ENCODE data around the gene EMX1.

The EMX1 gene

DNA sequence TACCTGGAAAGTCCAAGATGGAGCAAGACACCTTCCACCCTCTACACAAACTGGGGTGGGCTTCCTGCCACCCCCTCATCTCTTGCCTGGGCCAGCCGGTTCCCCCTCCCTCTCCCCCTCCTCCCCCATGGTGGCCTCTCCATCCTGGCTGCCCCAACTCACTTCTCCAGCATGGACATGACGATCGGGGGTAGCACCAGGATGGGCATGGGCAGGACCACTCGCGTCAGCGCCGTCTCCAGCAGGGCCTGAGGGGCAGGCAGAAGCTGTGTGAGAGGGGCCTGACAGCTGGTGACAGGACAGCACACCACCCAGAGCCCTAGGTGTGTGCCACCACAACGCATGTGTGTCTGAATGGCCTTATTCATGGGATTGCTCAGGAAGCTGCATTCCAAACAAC, 51.0 kb downstream of the EMX1 start:
- Histone ChIP-seq H4K20me1 (ENCODE audit: insufficient read depth, low read length, poor library complexity, severe bottlenecking) (no peaks in the 10 kb centered on the region), H3K27me3 (ENCODE audit: insufficient read depth, low read length, poor library complexity, severe bottlenecking) (no peaks in the 10 kb centered on the region), H3K9me3 (ENCODE audit: insufficient read depth, low read depth, low read length) (no peaks in the 10 kb centered on the region), H3K36me3 (ENCODE audit: insufficient read depth, low read length) (no peaks in the 10 kb centered on the region), H3K9me2 (replicated peaks; ENCODE audit: low read depth, low read length) (no peaks in the 10 kb centered on the region), H3K79me2 (ENCODE audit: insufficient read depth, low read length) (no peaks in the 10 kb centered on the region), H3K4me3 (ENCODE audit: low read length, poor library complexity, severe bottlenecking) (no peak overlapping the region), H3K9ac (ENCODE audit: low read depth, low read length, poor library complexity, severe bottlenecking) (no peak overlapping the region), H3K4me1 (ENCODE audit: insufficient read depth, low read length, poor library complexity, severe bottlenecking) (no peaks in the 10 kb centered on the region), H3F3A (ENCODE audit: low read depth) (no peaks in the 10 kb centered on the region), H2AFZ (ENCODE audit: low read length) (no peak overlapping the region), H3K4me2 (ENCODE audit: low read depth, low read length, poor library complexity, severe bottlenecking) (no peak overlapping the region)
- TF ChIP-seq, protein P1, sequence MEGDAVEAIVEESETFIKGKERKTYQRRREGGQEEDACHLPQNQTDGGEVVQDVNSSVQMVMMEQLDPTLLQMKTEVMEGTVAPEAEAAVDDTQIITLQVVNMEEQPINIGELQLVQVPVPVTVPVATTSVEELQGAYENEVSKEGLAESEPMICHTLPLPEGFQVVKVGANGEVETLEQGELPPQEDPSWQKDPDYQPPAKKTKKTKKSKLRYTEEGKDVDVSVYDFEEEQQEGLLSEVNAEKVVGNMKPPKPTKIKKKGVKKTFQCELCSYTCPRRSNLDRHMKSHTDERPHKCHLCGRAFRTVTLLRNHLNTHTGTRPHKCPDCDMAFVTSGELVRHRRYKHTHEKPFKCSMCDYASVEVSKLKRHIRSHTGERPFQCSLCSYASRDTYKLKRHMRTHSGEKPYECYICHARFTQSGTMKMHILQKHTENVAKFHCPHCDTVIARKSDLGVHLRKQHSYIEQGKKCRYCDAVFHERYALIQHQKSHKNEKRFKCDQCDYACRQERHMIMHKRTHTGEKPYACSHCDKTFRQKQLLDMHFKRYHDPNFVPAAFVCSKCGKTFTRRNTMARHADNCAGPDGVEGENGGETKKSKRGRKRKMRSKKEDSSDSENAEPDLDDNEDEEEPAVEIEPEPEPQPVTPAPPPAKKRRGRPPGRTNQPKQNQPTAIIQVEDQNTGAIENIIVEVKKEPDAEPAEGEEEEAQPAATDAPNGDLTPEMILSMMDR (conservative IDR thresholded peaks at IDR 0.05; ENCODE audit: low read length): no peak
- no peak for TF ChIP-seq EZH2phosphoT487 (IDR thresholded peaks at IDR 0.05; ENCODE audit: borderline replicate concordance)

DNA sequence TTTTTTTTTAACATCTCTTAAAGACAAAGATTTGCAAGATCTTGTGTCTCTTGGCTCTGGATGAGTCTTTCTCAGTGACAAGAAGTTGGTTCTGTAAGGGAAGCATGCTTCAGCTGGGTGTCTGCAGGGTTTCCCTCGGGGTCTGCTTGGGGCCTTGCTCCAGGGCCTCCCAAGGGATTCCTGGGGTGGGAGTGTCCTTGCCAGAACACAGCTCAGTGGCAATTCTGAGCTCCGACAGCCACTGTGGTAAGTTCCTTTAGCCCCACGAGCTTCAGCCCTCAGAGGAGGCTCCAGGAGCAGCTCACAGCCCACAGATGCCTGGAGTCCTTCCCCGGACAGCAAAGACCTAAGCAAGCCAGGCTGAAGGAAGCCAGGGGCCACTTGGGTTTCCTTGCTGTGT, 52.4 kb downstream of the EMX1 start:
- Histone ChIP-seq H2AFZ (ENCODE audit: low read length) (no peak overlapping the region), H4K20me1 (ENCODE audit: insufficient read depth, low read length, poor library complexity, severe bottlenecking) (no peaks in the 10 kb centered on the region), H3K27me3 (ENCODE audit: insufficient read depth, low read length, poor library complexity, severe bottlenecking) (no peaks in the 10 kb centered on the region), H3K4me2 (ENCODE audit: low read depth, low read length, poor library complexity, severe bottlenecking) (no peak overlapping the region), H3K4me3 (ENCODE audit: low read length, poor library complexity, severe bottlenecking) (no peak overlapping the region), H3K4me1 (ENCODE audit: insufficient read depth, low read length, poor library complexity, severe bottlenecking) (peaks cover 7% of the 10 kb centered on the region), H3K79me2 (ENCODE audit: insufficient read depth, low read length) (no peaks in the 10 kb centered on the region), H3F3A (ENCODE audit: low read depth) (no peaks in the 10 kb centered on the region), H3K9ac (ENCODE audit: low read depth, low read length, poor library complexity, severe bottlenecking) (no peak overlapping the region), H3K9me3 (ENCODE audit: insufficient read depth, low read depth, low read length) (no peaks in the 10 kb centered on the region), H3K9me2 (replicated peaks; ENCODE audit: low read depth, low read length) (no peaks in the 10 kb centered on the region), H3K36me3 (ENCODE audit: insufficient read depth, low read length) (no peaks in the 10 kb centered on the region)
- TF ChIP-seq, protein P1 (conservative IDR thresholded peaks at IDR 0.05; ENCODE audit: low read length): no peak
- no peak for TF ChIP-seq EZH2phosphoT487 (IDR thresholded peaks at IDR 0.05; ENCODE audit: borderline replicate concordance)

GRCh38 chr2:72971036-72971435, 53.7 kb downstream of the EMX1 start:
- Histone ChIP-seq H3K4me1 (ENCODE audit: insufficient read depth, low read length, poor library complexity, severe bottlenecking) (peaks cover 7% of the 10 kb centered on the region), H3K9me3 (ENCODE audit: insufficient read depth, low read depth, low read length) (no peaks in the 10 kb centered on the region), H3K4me3 (ENCODE audit: low read length, poor library complexity, severe bottlenecking) (no peak overlapping the region), H3K79me2 (ENCODE audit: insufficient read depth, low read length) (no peaks in the 10 kb centered on the region), H3F3A (ENCODE audit: low read depth) (no peaks in the 10 kb centered on the region), H3K9me2 (replicated peaks; ENCODE audit: low read depth, low read length) (no peaks in the 10 kb centered on the region), H3K27me3 (ENCODE audit: insufficient read depth, low read length, poor library complexity, severe bottlenecking) (no peaks in the 10 kb centered on the region), H4K20me1 (ENCODE audit: insufficient read depth, low read length, poor library complexity, severe bottlenecking) (no peaks in the 10 kb centered on the region), H3K4me2 (ENCODE audit: low read depth, low read length, poor library complexity, severe bottlenecking) (no peak overlapping the region), H3K9ac (ENCODE audit: low read depth, low read length, poor library complexity, severe bottlenecking) (no peak overlapping the region), H2AFZ (ENCODE audit: low read length) (no peak overlapping the region), H3K36me3 (ENCODE audit: insufficient read depth, low read length) (no peaks in the 10 kb centered on the region)
- TF ChIP-seq, protein P1 (conservative IDR thresholded peaks at IDR 0.05; ENCODE audit: low read length): no peak
- TF ChIP-seq EZH2phosphoT487 (IDR thresholded peaks at IDR 0.05; ENCODE audit: borderline replicate concordance): no peak
